ENCODE results near the gene ITGAE.
"Not testable (repeated sequence)": the region's sequence is repeated elsewhere in the genome, so short reads cannot be mapped to it uniquely, and the experiment has no call there.

Gene ITGAE, protein sequence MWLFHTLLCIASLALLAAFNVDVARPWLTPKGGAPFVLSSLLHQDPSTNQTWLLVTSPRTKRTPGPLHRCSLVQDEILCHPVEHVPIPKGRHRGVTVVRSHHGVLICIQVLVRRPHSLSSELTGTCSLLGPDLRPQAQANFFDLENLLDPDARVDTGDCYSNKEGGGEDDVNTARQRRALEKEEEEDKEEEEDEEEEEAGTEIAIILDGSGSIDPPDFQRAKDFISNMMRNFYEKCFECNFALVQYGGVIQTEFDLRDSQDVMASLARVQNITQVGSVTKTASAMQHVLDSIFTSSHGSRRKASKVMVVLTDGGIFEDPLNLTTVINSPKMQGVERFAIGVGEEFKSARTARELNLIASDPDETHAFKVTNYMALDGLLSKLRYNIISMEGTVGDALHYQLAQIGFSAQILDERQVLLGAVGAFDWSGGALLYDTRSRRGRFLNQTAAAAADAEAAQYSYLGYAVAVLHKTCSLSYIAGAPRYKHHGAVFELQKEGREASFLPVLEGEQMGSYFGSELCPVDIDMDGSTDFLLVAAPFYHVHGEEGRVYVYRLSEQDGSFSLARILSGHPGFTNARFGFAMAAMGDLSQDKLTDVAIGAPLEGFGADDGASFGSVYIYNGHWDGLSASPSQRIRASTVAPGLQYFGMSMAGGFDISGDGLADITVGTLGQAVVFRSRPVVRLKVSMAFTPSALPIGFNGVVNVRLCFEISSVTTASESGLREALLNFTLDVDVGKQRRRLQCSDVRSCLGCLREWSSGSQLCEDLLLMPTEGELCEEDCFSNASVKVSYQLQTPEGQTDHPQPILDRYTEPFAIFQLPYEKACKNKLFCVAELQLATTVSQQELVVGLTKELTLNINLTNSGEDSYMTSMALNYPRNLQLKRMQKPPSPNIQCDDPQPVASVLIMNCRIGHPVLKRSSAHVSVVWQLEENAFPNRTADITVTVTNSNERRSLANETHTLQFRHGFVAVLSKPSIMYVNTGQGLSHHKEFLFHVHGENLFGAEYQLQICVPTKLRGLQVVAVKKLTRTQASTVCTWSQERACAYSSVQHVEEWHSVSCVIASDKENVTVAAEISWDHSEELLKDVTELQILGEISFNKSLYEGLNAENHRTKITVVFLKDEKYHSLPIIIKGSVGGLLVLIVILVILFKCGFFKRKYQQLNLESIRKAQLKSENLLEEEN

GRCh38 chr17:3800362-3801271, at the start of gene ITGAE:
ITGAE (minus strand) TSS chr17:3801188; CDS start chr17:3801144, 44 bp downstream.
- no peak for DNase-seq

DNA sequence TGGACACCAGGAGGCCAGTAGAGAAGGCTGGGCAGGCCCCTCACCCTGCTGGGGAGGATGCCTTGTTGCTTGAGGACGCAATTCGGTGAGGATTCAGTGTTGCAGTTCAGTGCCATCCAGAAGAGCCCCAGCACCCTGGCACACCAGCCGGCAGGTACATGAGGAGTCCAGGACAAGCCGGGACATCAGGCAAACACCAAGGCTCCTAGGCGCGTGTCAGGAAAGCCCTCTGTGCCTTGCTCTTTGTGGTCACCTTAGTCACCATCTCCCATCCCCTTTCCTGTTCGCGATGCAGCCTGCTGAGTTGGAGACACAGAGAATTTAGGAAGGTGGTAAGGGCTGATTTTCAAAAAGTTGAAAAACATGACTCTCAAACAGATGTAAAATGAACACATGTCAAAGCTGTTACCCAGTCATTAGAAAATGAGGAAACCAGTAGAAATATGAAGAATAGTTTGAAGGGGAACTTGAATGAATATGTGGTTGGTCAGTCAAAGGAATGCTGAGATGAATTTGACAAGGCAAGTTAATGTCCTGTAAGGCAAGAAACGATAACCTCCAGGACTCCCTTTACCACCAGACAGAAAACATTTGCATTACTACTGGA, 47.3 kb upstream of the ITGAE start:
- DNase-seq, result no peak

- DNase-seq, result no peak
Observed at GRCh38 chr17:3847165-3847670, 46.2 kb upstream of the ITGAE start.

DNA sequence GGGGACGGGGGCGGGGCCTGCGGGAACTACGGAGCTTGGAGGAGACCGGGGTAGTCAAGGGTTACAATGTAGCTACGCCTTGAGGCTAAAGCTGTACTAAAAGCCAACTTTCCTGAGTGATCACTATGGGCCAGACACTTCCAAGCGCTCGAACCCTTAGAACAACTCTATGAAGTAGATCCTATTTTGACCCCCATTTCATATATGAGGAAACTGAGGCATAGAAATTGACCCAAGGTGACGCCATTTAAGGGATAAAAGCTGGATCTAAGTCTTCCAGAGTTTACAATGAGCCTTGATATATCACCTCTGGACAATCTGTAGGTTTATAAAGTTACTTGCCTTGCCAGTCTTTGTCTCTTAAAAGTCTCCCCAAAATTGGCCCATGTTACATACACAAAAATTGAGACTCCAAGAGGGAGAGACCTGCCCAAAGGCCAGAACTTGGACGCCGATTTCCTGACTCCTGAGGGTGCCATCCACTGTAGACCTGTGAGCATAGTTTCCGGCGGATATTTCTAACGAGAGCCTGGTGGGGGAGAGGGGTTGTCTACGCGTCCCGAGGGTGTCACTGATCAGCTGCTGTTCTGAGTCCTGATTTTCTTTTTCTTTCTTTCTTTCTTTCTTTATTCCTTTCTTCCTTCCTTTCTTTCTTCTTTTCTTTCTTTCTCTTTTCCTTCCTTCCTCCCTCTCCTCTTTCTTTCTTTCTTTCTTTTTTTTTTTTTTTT, 45.6 kb upstream of the ITGAE start:
- DNase-seq, result no peak

DNA sequence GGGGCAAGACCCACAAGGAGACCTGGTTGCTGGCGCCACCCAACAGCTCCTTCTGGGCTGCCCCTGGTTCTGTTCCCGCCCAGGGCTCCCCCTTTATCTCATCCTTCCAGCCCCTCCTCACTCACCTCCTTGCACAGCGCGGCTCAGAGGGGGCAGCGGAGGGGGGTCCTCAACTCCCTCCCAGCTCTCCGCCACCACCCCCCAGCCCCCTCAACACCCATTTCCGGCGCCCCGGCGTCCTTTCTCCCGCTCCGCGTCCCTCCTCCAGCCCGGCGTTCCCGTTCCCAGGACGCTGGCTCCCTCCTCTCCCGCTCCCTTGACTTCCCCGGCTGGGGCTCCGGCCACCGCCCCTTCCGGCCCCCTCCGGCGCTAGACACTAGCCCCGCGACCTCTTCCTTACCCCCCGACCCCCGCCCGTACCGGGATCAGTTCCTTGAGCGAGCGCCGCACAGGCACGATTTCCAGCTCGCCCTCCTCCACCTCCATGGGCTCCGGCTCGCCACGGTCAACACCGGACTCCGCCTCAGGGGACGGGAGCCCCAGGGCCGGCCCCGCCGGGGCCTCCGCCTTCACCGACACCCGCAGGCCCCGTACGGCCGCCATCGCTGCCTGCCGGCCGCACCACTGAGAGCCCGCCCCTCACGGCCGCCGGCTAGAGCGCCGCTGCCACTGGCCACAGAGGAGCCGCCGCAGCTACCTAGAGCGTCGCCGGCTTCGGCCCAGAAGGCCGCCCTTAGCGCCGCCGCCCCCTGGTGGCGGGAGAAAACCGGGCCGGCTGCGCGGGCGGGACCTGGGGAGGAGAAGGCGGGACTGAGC, 44.8 kb upstream of the ITGAE start, which contains the start of gene NCBP3:
TSS of gene NCBP3 (minus strand) at position 626 of the 816 bp plus-strand sequence. CDS start at position 603, 23 bp downstream.
- DNase-seq, result peak; percentile 92

GRCh38 chr17:3845291-3845620, 44.3 kb upstream of the ITGAE start:
- DNase-seq, result peak; percentile 63

DNA sequence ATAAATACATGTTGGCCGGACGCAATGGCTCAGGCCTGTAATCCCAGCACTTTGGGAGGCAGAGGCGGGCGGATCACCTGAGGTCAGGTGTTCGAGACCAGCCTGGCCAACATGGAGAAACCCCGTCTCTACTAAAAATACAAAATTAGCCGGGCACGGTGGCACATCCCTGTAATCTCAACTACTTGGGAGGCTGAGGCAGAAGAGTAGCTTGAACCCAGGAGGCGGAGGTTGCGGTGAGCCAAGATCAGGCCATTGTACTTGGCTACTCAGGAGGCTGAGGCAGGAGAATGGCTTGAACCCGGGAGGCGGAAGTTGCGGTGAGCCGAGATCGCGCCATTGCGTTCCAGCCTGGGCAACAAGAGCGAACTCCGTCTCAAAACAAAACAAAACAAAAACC, 43.6 kb upstream of the ITGAE start:
- not testable (repeated sequence) for DNase-seq

GRCh38 chr17:3843935-3844516, 43.0 kb upstream of the ITGAE start:
- DNase-seq, result peak; percentile 40

- DNase-seq, result no peak
Observed at GRCh38 chr17:3838206-3838605, 37.2 kb upstream of the ITGAE start.

DNA sequence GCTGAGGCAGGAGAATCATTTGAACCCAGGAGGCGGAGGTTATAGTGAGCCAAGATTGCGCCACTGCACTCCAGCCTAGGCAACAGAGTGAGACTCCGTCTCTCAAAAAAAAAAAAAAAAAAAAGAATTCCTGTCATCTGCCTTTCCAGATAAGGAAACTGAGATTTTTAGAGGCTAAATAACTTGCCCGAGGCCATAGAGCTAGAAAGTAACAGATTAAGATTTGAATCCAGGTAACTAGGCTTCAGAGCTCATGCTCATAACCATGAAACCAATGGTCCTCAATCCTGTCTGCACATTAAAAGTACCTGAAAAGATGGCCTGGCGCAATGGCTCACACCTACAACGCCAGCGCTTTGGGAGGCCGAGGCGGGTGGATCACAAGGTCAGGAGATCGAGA, 35.6 kb upstream of the ITGAE start:
- no peak for DNase-seq

GRCh38 chr17:3835410-3836229, 34.6 kb upstream of the ITGAE start:
- DNase-seq, result no peak

GRCh38 chr17:3834811-3835210, 33.8 kb upstream of the ITGAE start:
- no peak for DNase-seq

GRCh38 chr17:3828852-3829232, 27.9 kb upstream of the ITGAE start:
- DNase-seq, result no peak

DNA sequence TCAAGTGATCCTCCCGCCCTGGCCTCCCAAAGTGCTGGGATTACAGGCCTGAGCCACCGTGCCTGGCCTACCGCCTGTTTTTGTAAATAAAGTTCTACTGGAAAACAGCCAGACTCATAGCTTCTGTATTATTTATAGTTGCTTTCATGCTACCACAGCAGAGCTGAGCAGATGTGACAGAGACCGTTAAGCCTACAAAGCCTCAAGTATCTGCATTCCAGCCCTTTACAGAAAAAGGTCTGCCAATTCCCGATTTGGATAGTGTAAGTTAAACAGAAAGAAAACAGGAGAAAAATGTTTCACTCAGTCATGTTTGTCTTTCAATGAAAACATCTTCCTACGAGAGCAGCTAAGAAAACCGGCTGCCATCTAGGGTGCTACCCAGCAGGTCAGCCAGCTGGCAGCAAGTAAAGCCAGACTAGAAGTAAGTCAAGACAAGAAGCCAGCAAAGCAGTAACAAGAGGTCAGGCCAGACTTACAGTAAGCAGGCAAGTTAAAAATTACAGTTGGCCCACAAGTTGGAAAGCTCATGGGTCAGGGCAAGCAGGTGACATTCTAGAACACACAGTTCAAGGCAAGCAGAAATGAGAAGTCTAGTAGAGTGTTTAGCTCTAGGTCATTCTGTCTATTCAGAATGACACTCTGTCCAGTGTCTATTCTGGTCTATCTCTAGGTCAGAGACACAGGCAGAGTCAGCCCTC, 27.3 kb upstream of the ITGAE start:
- no peak for DNase-seq

GRCh38 chr17:3827124-3827773, 26.3 kb upstream of the ITGAE start:
- DNase-seq, result peak; percentile 49

DNA sequence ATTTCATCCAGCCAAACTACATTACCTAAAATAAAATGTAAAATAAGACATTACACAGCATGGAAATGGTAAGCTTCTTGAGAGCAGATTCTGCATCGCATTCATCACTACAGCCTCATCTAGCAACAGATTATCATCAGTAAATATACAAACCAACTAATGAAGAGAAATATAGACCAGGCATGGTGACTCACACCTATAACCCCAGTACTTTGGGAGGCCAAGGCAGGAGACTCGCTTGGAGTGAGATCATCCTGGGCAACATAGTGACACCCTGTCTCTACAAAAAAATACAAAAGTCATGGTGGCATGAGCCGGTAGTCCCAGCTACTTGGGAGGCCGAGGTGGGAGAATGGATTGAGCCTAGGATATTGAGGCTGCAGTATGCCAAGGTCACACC, 25.2 kb upstream of the ITGAE start:
- no peak for DNase-seq

DNA sequence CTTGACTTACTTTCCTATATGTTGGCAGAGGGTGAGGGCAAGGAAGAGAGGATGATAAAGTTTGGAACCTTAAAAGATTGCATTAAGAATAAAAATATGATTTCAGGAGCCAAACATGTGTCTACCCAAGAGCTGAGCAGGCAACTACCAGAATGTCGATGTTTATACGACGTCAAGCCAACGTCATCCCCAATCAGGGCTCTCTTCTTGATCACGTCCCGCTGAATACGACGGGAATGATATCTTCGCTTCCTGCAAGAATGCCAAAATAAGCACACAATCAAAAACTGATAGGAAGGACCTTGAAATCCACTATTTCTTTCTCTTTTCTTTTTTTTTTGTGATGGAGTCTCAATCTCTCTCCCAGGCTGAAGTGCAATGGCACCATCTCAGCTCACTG, 20.1 kb upstream of the ITGAE start:
- DNase-seq, result no peak
